Activated CD4-positive, alpha-beta memory T cell treated with anti-CD3 and anti-CD28 coated beads, Interleukin-2, amount 10 ng/mL, durations not matched to agents 7 days and 5 days (primary cell): ENCODE measurements around the gene TP53BP1. TPM values are rescaled to one million over a fixed set of nuclear protein-coding genes. Genes with fewer than 3 reads are reported as not detected.

Source experiments
- total RNA-seq, 2 experiments: library from RNA; stranded (reverse); gene quantifications; one replicate each; pipeline ENCODE4 v1.2.3, GENCODE V29; 2021

TP53BP1 gene
- total RNA-seq, 2 experiments from 2014 or later, result 26.6 to 28.1 TPM

Other genes with a start within 250 kb of the TP53BP1 start
- gene TGM5, start 226.2 kb downstream of the TP53BP1 start, total RNA-seq, result under 1 TPM; 0.20 to 0.28 TPM
- not detected for gene TGM7, start 190.9 kb downstream of the TP53BP1 start, total RNA-seq
- gene LCMT2, start 162.6 kb downstream of the TP53BP1 start, total RNA-seq, result 1 to 10 TPM; 8.9 to 9.5 TPM
- 10 to 100 TPM; 29.4 to 30.1 TPM for gene ZSCAN29, start 122.1 kb downstream of the TP53BP1 start, total RNA-seq
- gene TUBGCP4, start 122.1 kb downstream of the TP53BP1 start, total RNA-seq, result 10 to 100 TPM; 30.4 to 34.7 TPM
- gene MAP1A, start 24.5 kb upstream of the TP53BP1 start, total RNA-seq, result 1 to 10 TPM; 8.7 to 9.3 TPM
- 10 to 100 TPM; 28.2 to 33.0 TPM for gene PPIP5K1, start 97.1 kb upstream of the TP53BP1 start, total RNA-seq
- not detected for gene CKMT1B, start 100.9 kb upstream of the TP53BP1 start, total RNA-seq
- gene STRC, start 125.6 kb upstream of the TP53BP1 start, total RNA-seq, result under 1 TPM; 0.45 to 0.75 TPM
- 1 to 10 TPM; 3.0 to 4.7 TPM for gene CATSPER2, start 155.7 kb upstream of the TP53BP1 start, total RNA-seq
- not detected for gene CKMT1A, start 200.7 kb upstream of the TP53BP1 start, total RNA-seq